Measurements from ENCODE around the gene LRP1B. TPM values are rescaled to one million over a fixed set of nuclear protein-coding genes. Genes with fewer than 3 reads are reported as not detected.

Gene LRP1B
- total and polyA plus RNA-seq, 2 of the 8 experiments (the other 6 are each of a cell fraction or from before 2014, with no cell fraction given) = 0.03 TPM; not detected in 1

DNA sequence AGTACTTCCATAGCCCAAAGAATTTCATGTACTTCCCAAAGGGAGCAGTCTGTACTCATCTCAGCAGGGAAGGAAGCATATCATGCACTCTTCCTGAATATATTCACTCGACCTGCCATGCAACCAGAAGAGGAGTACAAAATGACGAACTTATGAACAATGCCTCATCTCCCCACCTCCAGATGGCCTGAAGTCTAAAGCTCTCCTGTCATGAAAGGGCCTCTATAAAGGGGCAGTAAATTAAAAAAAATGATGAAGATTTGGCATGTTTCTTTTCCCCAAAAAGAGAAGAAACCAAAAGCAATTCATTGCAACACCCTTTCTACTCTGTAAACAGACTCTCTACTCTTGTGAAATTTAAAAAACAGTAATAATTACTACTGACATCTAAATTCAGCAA lies 1601.1 kb downstream of the LRP1B start:
- Histone ChIP-seq H3K4me1 (replicated peaks in 1 of 4; ENCODE audit: control insufficient read depth in 3 of 4, insufficient read depth in 4 of 4, low read length in 3 of 4) (no peaks in the 10 kb centered on the region), H3K23ac (ENCODE audit: insufficient read length) (no peak overlapping the region), H2BK120ac (replicated peaks; ENCODE audit: low read depth, low read length) (no peak overlapping the region), H3K4me3 (ENCODE audit: extremely low read depth in 1 of 4, insufficient read depth in 2 of 4, low read depth in 3 of 4, low read length in 4 of 4) (no peak overlapping the region), H2BK20ac (ENCODE audit: low read length) (no peak overlapping the region), H3K9ac (replicated peaks in 1 of 4; ENCODE audit: extremely low read depth in 1 of 4, low read depth in 3 of 4, low read length in 3 of 4) (no peak overlapping the region), H2BK12ac (ENCODE audit: low read depth, low read length) (no peak overlapping the region), H4K5ac (ENCODE audit: insufficient read length, low read depth, low read length) (no peak overlapping the region), H4K20me1 (replicated peaks in 1 of 2; ENCODE audit: control insufficient read depth in 1 of 2, insufficient read depth in 2 of 2, low read length in 2 of 2) (no peaks in the 10 kb centered on the region), H4K91ac (replicated peaks; ENCODE audit: insufficient read length, low read length) (no peak overlapping the region), H3K27ac (ENCODE audit: low read depth, low read length) (no peak overlapping the region), H3K56ac (replicated peaks; ENCODE audit: insufficient read length, low read depth, low read length) (no peak overlapping the region), H3K14ac (ENCODE audit: insufficient read length) (no peak overlapping the region), H3K18ac (ENCODE audit: extremely low read depth, low read length) (no peak overlapping the region), H4K8ac (ENCODE audit: extremely low read depth, insufficient read depth, low read length) (no peak overlapping the region), H3K4ac (replicated peaks; ENCODE audit: insufficient read length, low read depth, low read length) (no peak overlapping the region), H2BK15ac (ENCODE audit: low read length) (no peak overlapping the region), H3K9me3 (ENCODE audit: insufficient read depth in 2 of 2, low read depth in 1 of 2, low read length in 1 of 2) (no peaks in the 10 kb centered on the region), H3K23me2 (ENCODE audit: low read depth, low read length) (no peaks in the 10 kb centered on the region), H3K36me3 (ENCODE audit: control insufficient read depth in 2 of 4, insufficient read depth in 4 of 4, low read length in 3 of 4) (no peaks in the 10 kb centered on the region), H2AFZ (ENCODE audit: low read length) (no peak overlapping the region), H3K79me2 (ENCODE audit: control insufficient read depth in 1 of 2, insufficient read depth in 2 of 2, low read length in 2 of 2) (no peaks in the 10 kb centered on the region), H3K4me2 (ENCODE audit: insufficient read depth in 1 of 2, low read depth in 2 of 2, low read length in 2 of 2) (no peak overlapping the region), H2BK5ac (ENCODE audit: low read depth, low read length) (no peak overlapping the region), H3K27me3 (replicated peaks in 1 of 4; ENCODE audit: control insufficient read depth in 3 of 4, extremely low read depth in 1 of 4, insufficient read depth in 3 of 4, low read length in 3 of 4) (peaks cover 0 to 1% (median 0%) of the 10 kb centered on the region in 4 experiments; a peak in 1 of 7 replicates), H3K79me1 (ENCODE audit: low read depth, low read length) (no peaks in the 10 kb centered on the region), H2AK5ac (ENCODE audit: low read depth, low read length) (no peak overlapping the region)
- FAIRE-seq = no peak
- CTCF ChIA-PET (ENCODE audit: partially characterized antibody) = no interaction called here
- DNase-seq (ENCODE audit: low read depth in 1 of 2, low spot score in 2 of 2) = no peak
- POLR2A ChIA-PET (ENCODE audit: partially characterized antibody) = no interaction called here
- no peak for TF ChIP-seq BACH1 (IDR thresholded peaks at IDR 0.05; ENCODE audit: low read length)
- TF ChIP-seq HDAC6 (IDR thresholded peaks at IDR 0.05; ENCODE audit: low read depth, low read length) = no peak
- no peak for TF ChIP-seq FOSL1 (IDR thresholded peaks at IDR 0.05; ENCODE audit: insufficient read depth, low read depth, low read length)
- TF ChIP-seq RBBP5 (IDR thresholded peaks at IDR 0.05; ENCODE audit: borderline replicate concordance, low read depth, low read length) = no peak
- TF ChIP-seq JUN (IDR thresholded peaks at IDR 0.05; ENCODE audit: low read depth, low read length) = no peak
- TF ChIP-seq GTF2F1 (IDR thresholded peaks at IDR 0.05; ENCODE audit: borderline replicate concordance, low read depth, low read length) = no peak
- TF ChIP-seq SP2 (IDR thresholded peaks at IDR 0.05; ENCODE audit: low read length) = no peak
- TF ChIP-seq SP4 (IDR thresholded peaks at IDR 0.05; ENCODE audit: low read length) = no peak
- WGBS, 2 experiments (ENCODE audit: extremely low coverage in 1 of 2, insufficient coverage in 1 of 2, insufficient read length in 1 of 2, insufficient replicate concordance in 2 of 2, low coverage in 1 of 2, low lambda C conversion rate in 2 of 2, missing lambda C conversion rate in 1 of 2) = 80% methylated on average over 2 of the region's 2 CpGs; no CpG with 5 or more reads in 1 of the 2 experiments

All from H1 (cell line).